ENCODE measurements around the gene CD200.

Gene CD200

GRCh38 chr3:112331851-112332250 lies 1.1 kb upstream of the CD200 start:
- DNase-seq (ENCODE audit: low spot score), result no peak

GRCh38 chr3:112333381-112334317 lies 693 bp downstream of the CD200 start:
- DNase-seq (ENCODE audit: low spot score), result peak; percentile 78

GRCh38 chr3:112334691-112335433 lies 1.9 kb downstream of the CD200 start:
- DNase-seq (ENCODE audit: low spot score), result peak; percentile 14

- DNase-seq (ENCODE audit: low spot score), result peak; percentile 9
Observed at GRCh38 chr3:112335434-112335781, 2.5 kb downstream of the CD200 start.

GRCh38 chr3:112338021-112338726 lies 5.2 kb downstream of the CD200 start:
- no peak for DNase-seq (ENCODE audit: low spot score)

GRCh38 chr3:112338727-112339056 lies 5.7 kb downstream of the CD200 start:
- no peak for DNase-seq (ENCODE audit: low spot score)

GRCh38 chr3:112339134-112339533 lies 6.2 kb downstream of the CD200 start:
- no peak for DNase-seq (ENCODE audit: low spot score)

GRCh38 chr3:112339609-112340008 lies 6.7 kb downstream of the CD200 start:
- no peak for DNase-seq (ENCODE audit: low spot score)

GRCh38 chr3:112341386-112341785 lies 8.4 kb downstream of the CD200 start:
- no peak for DNase-seq (ENCODE audit: low spot score)

GRCh38 chr3:112345681-112346080 lies 12.7 kb downstream of the CD200 start:
- DNase-seq (ENCODE audit: low spot score), result no peak

GRCh38 chr3:112346491-112347122 lies 13.7 kb downstream of the CD200 start:
- DNase-seq (ENCODE audit: low spot score), result no peak

- DNase-seq (ENCODE audit: low spot score), result no peak
Observed at GRCh38 chr3:112348943-112349342, 16.0 kb downstream of the CD200 start.

GRCh38 chr3:112349557-112349956 lies 16.6 kb downstream of the CD200 start:
- DNase-seq (ENCODE audit: low spot score), result no peak

GRCh38 chr3:112350018-112350810 lies 17.3 kb downstream of the CD200 start:
- peak; percentile 66 for DNase-seq (ENCODE audit: low spot score)

- peak; percentile 59 for DNase-seq (ENCODE audit: low spot score)
Observed at GRCh38 chr3:112351036-112351435, 18.1 kb downstream of the CD200 start.

- DNase-seq (ENCODE audit: low spot score), result no peak
Observed at GRCh38 chr3:112351823-112352222, 18.9 kb downstream of the CD200 start.

- no peak for DNase-seq (ENCODE audit: low spot score)
Observed at GRCh38 chr3:112352720-112353119, 19.8 kb downstream of the CD200 start.

- DNase-seq (ENCODE audit: low spot score), result no peak
Observed at GRCh38 chr3:112353365-112353764, 20.4 kb downstream of the CD200 start.

GRCh38 chr3:112354642-112355306 lies 21.8 kb downstream of the CD200 start:
- no peak for DNase-seq (ENCODE audit: low spot score)

GRCh38 chr3:112355307-112355687 lies 22.3 kb downstream of the CD200 start:
- no peak for DNase-seq (ENCODE audit: low spot score)
